WTC11 (cell line): Measurements from ENCODE around the gene C10orf105. TPM values are rescaled to one million over a fixed set of nuclear protein-coding genes. Genes with fewer than 3 reads are reported as not detected.

Experiments
- ATAC-seq: fragments of 200-7000 bp; cut with Tn5 transposase; 2 replicates; pipeline ENCODE4 v1.10.0; 2021; ENCODE audit warnings: mild to moderate bottlenecking, moderate library complexity
- CTCF ChIA-PET: fragments of 300-600 bp; sonication (Branson Sonifier 250); formaldehyde crosslinking; loops from one replicate; lab custom pipeline; 2021; ENCODE audit warnings: antibody characterized with exemption; lab: Charles Lee
- POLR2A ChIA-PET: fragments of 350-600 bp; sonication (Branson Sonifier 250); formaldehyde crosslinking; loops from one replicate; lab custom pipeline; 2021; ENCODE audit warnings: antibody characterized with exemption; lab: Charles Lee
- DNase-seq: peaks from one replicate; pipeline ENCODE4 v3.0.0; 2021; ENCODE audit warnings: low spot score
- H3K27ac Mint-ChIP-seq: 2 replicates; pipeline ENCODE4 v1.8.0; 2021; ENCODE audit warnings: mixed read lengths
- H3K27me3 Mint-ChIP-seq: 2 replicates; pipeline ENCODE4 v1.8.0; 2021; ENCODE audit warnings: low read depth, mild to moderate bottlenecking, moderate library complexity, mixed read lengths
- H3K36me3 Mint-ChIP-seq: 2 replicates; pipeline ENCODE4 v1.8.0; 2021; ENCODE audit warnings: mixed read lengths
- H3K4me1 Mint-ChIP-seq: 2 replicates; pipeline ENCODE4 v1.8.0; 2022; ENCODE audit warnings: mixed read lengths
- H3K4me3 Mint-ChIP-seq: 2 replicates; pipeline ENCODE4 v1.8.0; 2021; ENCODE audit warnings: mild to moderate bottlenecking, moderate library complexity, mixed read lengths
- H3K9me3 Mint-ChIP-seq: 2 replicates; pipeline ENCODE4 v1.8.0; 2021; ENCODE audit warnings: mixed read lengths
- ATF1 ChIP-seq: sonication (generic); formaldehyde crosslinking; IDR thresholded peaks from 2 replicates; pipeline ENCODE4 v1.8.1; 2023; ENCODE audit warnings: mild to moderate bottlenecking, moderate library complexity, missing genetic modification reagents
- ETV6 ChIP-seq: sonication (generic); formaldehyde crosslinking; IDR thresholded peaks from 2 replicates; pipeline ENCODE4 v1.8.1; 2022; ENCODE audit warnings: mild to moderate bottlenecking, missing genetic modification reagents
- HMGA2 ChIP-seq: fragments of 250-450 bp; sonication (Bioruptor Pico); IDR thresholded peaks from 2 replicates; pipeline ENCODE4 v1.4.0; 2021; ENCODE audit warnings: mild to moderate bottlenecking, moderate library complexity
- NR2C2 ChIP-seq: sonication (generic); formaldehyde crosslinking; IDR thresholded peaks from 2 replicates; pipeline ENCODE4 v1.8.0; 2022; ENCODE audit warnings: mild to moderate bottlenecking, missing genetic modification reagents
- RORB ChIP-seq: fragments of 250-450 bp; sonication (Bioruptor Pico); IDR thresholded peaks from 2 replicates; pipeline ENCODE4 v1.9.0; 2021; ENCODE audit warnings: mild to moderate bottlenecking
- SMAD4 ChIP-seq: sonication (generic); formaldehyde crosslinking; IDR thresholded peaks from 2 replicates; pipeline ENCODE4 v1.8.0; 2022; ENCODE audit warnings: mild to moderate bottlenecking, missing genetic modification reagents
- TEAD1 ChIP-seq: sonication (generic); formaldehyde crosslinking; IDR thresholded peaks from 2 replicates; pipeline ENCODE4 v1.8.0; 2022; ENCODE audit warnings: mild to moderate bottlenecking, missing genetic modification reagents
- TEAD4 ChIP-seq: sonication (generic); formaldehyde crosslinking; IDR thresholded peaks from 2 replicates; pipeline ENCODE4 v1.8.0; 2022; ENCODE audit warnings: mild to moderate bottlenecking, missing genetic modification reagents
- TP53 ChIP-seq: sonication (generic); formaldehyde crosslinking; IDR thresholded peaks from 2 replicates; pipeline ENCODE4 v1.8.1; 2023; ENCODE audit warnings: mild to moderate bottlenecking, missing genetic modification reagents
- ZNF121 ChIP-seq: sonication (generic); formaldehyde crosslinking; IDR thresholded peaks from 2 replicates; pipeline ENCODE4 v1.8.0; 2023; ENCODE audit warnings: missing genetic modification reagents
- ZNF317 ChIP-seq: sonication (generic); formaldehyde crosslinking; IDR thresholded peaks from 2 replicates; pipeline ENCODE4 v1.8.1; 2023; ENCODE audit warnings: low read depth, mild to moderate bottlenecking, moderate library complexity, missing genetic modification reagents, borderline replicate concordance
- ZNF416 ChIP-seq: fragments of 250-450 bp; sonication (Bioruptor Pico); IDR thresholded peaks from 2 replicates; pipeline ENCODE4 v1.9.0; 2021; ENCODE audit warnings: mild to moderate bottlenecking, inconsistent platforms
- ZNF423 ChIP-seq: fragments of 250-450 bp; sonication (Bioruptor Pico); IDR thresholded peaks from 2 replicates; pipeline ENCODE4 v2.1.2; 2022; ENCODE audit warnings: mild to moderate bottlenecking, moderate library complexity
- total RNA-seq: library from RNA; stranded (reverse); gene quantifications from 3 replicates; pipeline ENCODE4 v1.2.3, GENCODE V29; 2021
- TF ChIP-seq, protein P1 (sequence below): sonication (generic); formaldehyde crosslinking; IDR thresholded peaks from 2 replicates; pipeline ENCODE4 v1.8.0; 2022; ENCODE audit warnings: mild to moderate bottlenecking, missing genetic modification reagents
- TF ChIP-seq, protein P2 (sequence below): sonication (generic); formaldehyde crosslinking; IDR thresholded peaks from 2 replicates; pipeline ENCODE4 v1.8.1; 2023; ENCODE audit warnings: mild to moderate bottlenecking, missing genetic modification reagents
- TF ChIP-seq, protein P3 (sequence below): sonication (generic); formaldehyde crosslinking; IDR thresholded peaks from 2 replicates; pipeline ENCODE4 v1.8.0; 2023; ENCODE audit warnings: missing genetic modification reagents
- TF ChIP-seq, protein P4 (sequence below): fragments of 250-450 bp; sonication (Bioruptor Pico); IDR thresholded peaks from 2 replicates; pipeline ENCODE4 v1.9.0; 2021; ENCODE audit warnings: mild to moderate bottlenecking, borderline replicate concordance
- TF ChIP-seq, protein P5 (sequence below): sonication (generic); formaldehyde crosslinking; conservative IDR thresholded peaks from 2 replicates; pipeline ENCODE4 v1.8.1; 2023; ENCODE audit warnings: mild to moderate bottlenecking, low read depth, missing genetic modification reagents, moderate library complexity
- TF ChIP-seq, protein P6 (sequence below): fragments of 250-450 bp; sonication (Bioruptor Pico); IDR thresholded peaks from 2 replicates; pipeline ENCODE4 v1.8.0; 2021; ENCODE audit warnings: mild to moderate bottlenecking

Gene C10orf105
- total RNA-seq, 1 experiment from 2014 or later: 0.48 TPM

DNA sequence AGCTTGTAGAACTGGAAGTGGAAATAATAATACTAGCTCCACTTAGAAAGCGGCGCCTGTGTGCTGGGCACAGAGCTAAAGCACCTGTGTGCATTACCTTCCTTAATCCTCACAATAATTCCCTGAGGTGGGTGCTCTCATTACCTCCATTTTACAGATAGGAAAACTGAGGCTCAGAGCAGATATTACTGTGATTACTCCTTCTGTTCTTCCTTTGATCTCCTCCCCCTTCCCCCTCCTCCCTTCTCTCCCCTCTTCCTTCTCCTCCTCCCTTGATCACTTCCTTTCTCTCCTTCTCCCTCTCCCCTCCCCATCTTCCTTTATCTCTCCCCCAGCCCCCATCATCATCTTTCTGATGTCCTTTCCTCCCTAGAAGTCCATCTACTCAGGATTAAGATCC lies 55.0 kb downstream of the C10orf105 start (continued):
- TF ChIP-seq, protein P1, sequence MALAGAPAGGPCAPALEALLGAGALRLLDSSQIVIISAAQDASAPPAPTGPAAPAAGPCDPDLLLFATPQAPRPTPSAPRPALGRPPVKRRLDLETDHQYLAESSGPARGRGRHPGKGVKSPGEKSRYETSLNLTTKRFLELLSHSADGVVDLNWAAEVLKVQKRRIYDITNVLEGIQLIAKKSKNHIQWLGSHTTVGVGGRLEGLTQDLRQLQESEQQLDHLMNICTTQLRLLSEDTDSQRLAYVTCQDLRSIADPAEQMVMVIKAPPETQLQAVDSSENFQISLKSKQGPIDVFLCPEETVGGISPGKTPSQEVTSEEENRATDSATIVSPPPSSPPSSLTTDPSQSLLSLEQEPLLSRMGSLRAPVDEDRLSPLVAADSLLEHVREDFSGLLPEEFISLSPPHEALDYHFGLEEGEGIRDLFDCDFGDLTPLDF (CRISPR knock-in tag): no peak
- no peak for TF ChIP-seq NR2C2 (CRISPR knock-in tag)
- TF ChIP-seq HMGA2 (CRISPR knock-in tag): no peak
- TF ChIP-seq, protein P2, sequence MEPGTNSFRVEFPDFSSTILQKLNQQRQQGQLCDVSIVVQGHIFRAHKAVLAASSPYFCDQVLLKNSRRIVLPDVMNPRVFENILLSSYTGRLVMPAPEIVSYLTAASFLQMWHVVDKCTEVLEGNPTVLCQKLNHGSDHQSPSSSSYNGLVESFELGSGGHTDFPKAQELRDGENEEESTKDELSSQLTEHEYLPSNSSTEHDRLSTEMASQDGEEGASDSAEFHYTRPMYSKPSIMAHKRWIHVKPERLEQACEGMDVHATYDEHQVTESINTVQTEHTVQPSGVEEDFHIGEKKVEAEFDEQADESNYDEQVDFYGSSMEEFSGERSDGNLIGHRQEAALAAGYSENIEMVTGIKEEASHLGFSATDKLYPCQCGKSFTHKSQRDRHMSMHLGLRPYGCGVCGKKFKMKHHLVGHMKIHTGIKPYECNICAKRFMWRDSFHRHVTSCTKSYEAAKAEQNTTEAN (CRISPR knock-in tag): no peak
- no peak for TF ChIP-seq TEAD4
- TF ChIP-seq RORB (CRISPR knock-in tag): no peak

DNA sequence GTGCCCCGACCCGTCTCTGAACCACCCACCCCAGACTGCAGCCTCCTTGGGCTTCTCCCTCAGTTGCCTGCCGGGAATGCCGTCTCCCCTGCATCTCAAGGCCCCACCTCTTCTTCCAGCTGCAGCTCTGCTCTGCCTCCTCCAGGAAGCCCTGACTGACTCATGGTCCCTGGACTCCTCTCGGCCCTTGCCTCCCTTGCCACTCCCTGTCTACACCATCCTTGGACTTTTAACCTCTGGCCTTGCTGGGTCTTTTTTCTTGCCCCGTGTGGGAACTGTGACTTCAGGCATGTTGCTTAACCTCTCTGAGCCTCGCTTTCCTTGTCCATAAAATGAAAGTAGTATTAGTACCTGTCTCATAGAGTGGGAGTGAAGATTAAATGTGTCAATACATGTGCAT lies 56.3 kb downstream of the C10orf105 start:
- TF ChIP-seq SMAD4 (CRISPR knock-in tag) (no peak), ATF1 (no peak), ZNF121 (CRISPR knock-in tag) (peak; percentile 73; the same call in 1 of the 2 replicates)
- DNase-seq (no peak), ATAC-seq (no peak)
- Mint-ChIP-seq H3K9me3 (peaks cover 6% of the 10 kb centered on the region), H3K27ac (no peak overlapping the region), H3K4me3 (no peak overlapping the region), H3K4me1 (peaks cover 65% of the 10 kb centered on the region), H3K36me3 (peaks cover 4% of the 10 kb centered on the region; the same call in 1 of the 2 replicates), H3K27me3 (peaks cover 43% of the 10 kb centered on the region)
- CTCF ChIA-PET: interaction anchor here (0.7 to 7.8 kb wide), 4 partner anchors 14 to 45 kb away, joined by 3 to 59 read pairs (median 10); no protein-coding TSS in a partner anchor
- POLR2A ChIA-PET: interaction anchor here (0.7 kb wide), 1 partner anchor 35 kb away, joined by 3 read pairs; no protein-coding TSS in a partner anchor

DNA sequence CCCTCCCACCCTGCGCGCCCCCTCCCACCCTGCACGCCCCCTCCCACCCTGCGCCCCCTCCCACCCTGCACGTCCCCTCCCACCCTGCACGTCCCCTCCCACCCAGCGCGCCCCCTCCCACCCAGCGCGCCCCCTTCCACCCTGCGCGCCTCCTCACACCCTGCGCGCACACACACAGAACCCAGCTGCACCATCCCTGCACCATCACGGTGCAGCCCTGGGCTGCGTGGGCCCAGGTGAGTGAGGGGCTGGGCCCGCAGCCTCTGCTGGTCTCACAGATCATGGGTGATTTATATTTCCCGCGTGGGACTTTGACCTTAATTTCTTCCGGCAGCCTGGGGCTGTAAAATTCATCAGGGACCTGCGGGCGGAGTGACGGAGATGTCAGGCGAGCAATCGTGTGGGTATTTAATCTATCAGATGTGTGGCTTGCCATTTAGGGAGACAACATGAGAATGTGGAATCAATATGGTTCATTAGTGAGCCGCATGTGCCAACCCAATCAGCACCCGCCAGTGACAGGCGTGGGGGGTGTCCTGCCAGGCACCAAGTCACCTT lies 57.7 kb downstream of the C10orf105 start:
- Mint-ChIP-seq H3K9me3 (peaks cover 6% of the 10 kb centered on the region), H3K4me3 (no peak overlapping the region), H3K27ac (no peak overlapping the region), H3K4me1 (peaks cover 78% of the 10 kb centered on the region), H3K36me3 (peaks cover 4% of the 10 kb centered on the region; the same call in 1 of the 2 replicates), H3K27me3 (peaks cover 48% of the 10 kb centered on the region)
- ATAC-seq (no peak), DNase-seq (no peak)
- ChIA-PET CTCF (interaction anchor here (1.1 to 7.8 kb wide), 2 partner anchors 35 to 80 kb away, joined by 3 to 59 read pairs; no protein-coding TSS in a partner anchor), POLR2A (no interaction called here)
- TF ChIP-seq, protein P3, sequence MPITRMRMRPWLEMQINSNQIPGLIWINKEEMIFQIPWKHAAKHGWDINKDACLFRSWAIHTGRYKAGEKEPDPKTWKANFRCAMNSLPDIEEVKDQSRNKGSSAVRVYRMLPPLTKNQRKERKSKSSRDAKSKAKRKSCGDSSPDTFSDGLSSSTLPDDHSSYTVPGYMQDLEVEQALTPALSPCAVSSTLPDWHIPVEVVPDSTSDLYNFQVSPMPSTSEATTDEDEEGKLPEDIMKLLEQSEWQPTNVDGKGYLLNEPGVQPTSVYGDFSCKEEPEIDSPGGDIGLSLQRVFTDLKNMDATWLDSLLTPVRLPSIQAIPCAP (CRISPR knock-in tag): no peak
- TF ChIP-seq, protein P4, sequence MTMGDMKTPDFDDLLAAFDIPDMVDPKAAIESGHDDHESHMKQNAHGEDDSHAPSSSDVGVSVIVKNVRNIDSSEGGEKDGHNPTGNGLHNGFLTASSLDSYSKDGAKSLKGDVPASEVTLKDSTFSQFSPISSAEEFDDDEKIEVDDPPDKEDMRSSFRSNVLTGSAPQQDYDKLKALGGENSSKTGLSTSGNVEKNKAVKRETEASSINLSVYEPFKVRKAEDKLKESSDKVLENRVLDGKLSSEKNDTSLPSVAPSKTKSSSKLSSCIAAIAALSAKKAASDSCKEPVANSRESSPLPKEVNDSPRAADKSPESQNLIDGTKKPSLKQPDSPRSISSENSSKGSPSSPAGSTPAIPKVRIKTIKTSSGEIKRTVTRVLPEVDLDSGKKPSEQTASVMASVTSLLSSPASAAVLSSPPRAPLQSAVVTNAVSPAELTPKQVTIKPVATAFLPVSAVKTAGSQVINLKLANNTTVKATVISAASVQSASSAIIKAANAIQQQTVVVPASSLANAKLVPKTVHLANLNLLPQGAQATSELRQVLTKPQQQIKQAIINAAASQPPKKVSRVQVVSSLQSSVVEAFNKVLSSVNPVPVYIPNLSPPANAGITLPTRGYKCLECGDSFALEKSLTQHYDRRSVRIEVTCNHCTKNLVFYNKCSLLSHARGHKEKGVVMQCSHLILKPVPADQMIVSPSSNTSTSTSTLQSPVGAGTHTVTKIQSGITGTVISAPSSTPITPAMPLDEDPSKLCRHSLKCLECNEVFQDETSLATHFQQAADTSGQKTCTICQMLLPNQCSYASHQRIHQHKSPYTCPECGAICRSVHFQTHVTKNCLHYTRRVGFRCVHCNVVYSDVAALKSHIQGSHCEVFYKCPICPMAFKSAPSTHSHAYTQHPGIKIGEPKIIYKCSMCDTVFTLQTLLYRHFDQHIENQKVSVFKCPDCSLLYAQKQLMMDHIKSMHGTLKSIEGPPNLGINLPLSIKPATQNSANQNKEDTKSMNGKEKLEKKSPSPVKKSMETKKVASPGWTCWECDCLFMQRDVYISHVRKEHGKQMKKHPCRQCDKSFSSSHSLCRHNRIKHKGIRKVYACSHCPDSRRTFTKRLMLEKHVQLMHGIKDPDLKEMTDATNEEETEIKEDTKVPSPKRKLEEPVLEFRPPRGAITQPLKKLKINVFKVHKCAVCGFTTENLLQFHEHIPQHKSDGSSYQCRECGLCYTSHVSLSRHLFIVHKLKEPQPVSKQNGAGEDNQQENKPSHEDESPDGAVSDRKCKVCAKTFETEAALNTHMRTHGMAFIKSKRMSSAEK (CRISPR knock-in tag): no peak
- no peak for TF ChIP-seq NR2C2 (CRISPR knock-in tag)
- TF ChIP-seq, protein P5, sequence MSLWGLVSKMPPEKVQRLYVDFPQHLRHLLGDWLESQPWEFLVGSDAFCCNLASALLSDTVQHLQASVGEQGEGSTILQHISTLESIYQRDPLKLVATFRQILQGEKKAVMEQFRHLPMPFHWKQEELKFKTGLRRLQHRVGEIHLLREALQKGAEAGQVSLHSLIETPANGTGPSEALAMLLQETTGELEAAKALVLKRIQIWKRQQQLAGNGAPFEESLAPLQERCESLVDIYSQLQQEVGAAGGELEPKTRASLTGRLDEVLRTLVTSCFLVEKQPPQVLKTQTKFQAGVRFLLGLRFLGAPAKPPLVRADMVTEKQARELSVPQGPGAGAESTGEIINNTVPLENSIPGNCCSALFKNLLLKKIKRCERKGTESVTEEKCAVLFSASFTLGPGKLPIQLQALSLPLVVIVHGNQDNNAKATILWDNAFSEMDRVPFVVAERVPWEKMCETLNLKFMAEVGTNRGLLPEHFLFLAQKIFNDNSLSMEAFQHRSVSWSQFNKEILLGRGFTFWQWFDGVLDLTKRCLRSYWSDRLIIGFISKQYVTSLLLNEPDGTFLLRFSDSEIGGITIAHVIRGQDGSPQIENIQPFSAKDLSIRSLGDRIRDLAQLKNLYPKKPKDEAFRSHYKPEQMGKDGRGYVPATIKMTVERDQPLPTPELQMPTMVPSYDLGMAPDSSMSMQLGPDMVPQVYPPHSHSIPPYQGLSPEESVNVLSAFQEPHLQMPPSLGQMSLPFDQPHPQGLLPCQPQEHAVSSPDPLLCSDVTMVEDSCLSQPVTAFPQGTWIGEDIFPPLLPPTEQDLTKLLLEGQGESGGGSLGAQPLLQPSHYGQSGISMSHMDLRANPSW: no peak
- no peak for TF ChIP-seq ETV6 (CRISPR knock-in tag)
- no peak for TF ChIP-seq TP53
- TF ChIP-seq ZNF317 (CRISPR knock-in tag): no peak
- no peak for TF ChIP-seq ZNF416 (CRISPR knock-in tag)
- TF ChIP-seq ZNF423: no peak
- TF ChIP-seq, protein P6, sequence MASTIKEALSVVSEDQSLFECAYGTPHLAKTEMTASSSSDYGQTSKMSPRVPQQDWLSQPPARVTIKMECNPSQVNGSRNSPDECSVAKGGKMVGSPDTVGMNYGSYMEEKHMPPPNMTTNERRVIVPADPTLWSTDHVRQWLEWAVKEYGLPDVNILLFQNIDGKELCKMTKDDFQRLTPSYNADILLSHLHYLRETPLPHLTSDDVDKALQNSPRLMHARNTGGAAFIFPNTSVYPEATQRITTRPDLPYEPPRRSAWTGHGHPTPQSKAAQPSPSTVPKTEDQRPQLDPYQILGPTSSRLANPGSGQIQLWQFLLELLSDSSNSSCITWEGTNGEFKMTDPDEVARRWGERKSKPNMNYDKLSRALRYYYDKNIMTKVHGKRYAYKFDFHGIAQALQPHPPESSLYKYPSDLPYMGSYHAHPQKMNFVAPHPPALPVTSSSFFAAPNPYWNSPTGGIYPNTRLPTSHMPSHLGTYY: no peak
- no peak for TF ChIP-seq TEAD1 (CRISPR knock-in tag)
